Heart right ventricle (tissue), 16 donors: Measurements from ENCODE around the gene TPRKB. TPM values are rescaled to one million over a fixed set of nuclear protein-coding genes. Genes with fewer than 3 reads are reported as not detected.
"Not testable (repeated sequence)": the region's sequence is repeated elsewhere in the genome, so short reads cannot be mapped to it uniquely, and the experiment has no call there.

Experiments used
- ATAC-seq, 8 donors: fragments of 200-7000 bp; cut with Tn5 transposase; one replicate each; pipeline ENCODE4 v1.9.1; 2020; ENCODE audit warnings: mild to moderate bottlenecking in 8 of 8, moderate library complexity in 8 of 8, moderate number of reproducible peaks in 1 of 8
- DNase-seq, 2 donors: peaks; one replicate each; pipeline ENCODE4 v3.0.0-alpha.2; 2020
- H3K27ac ChIP-seq, 10 donors: fragments of 200-600 bp; sonication (generic) in 2 of 10; one replicate each; pipeline versions ENCODE4 v1.5.0 to v1.8.0; 2020 to 2022; ENCODE audit warnings: mild to moderate bottlenecking in 3 of 10
- H3K27me3 ChIP-seq, 7 donors: fragments of 200-600 bp; one replicate each; pipeline ENCODE4 v1.8.0; 2021 to 2022; ENCODE audit warnings: mild to moderate bottlenecking in 2 of 7
- H3K36me3 ChIP-seq, 9 donors: fragments of 200-600 bp; sonication (generic) in 1 of 9; one replicate each; pipeline versions ENCODE4 v1.5.0 to v1.8.0; 2020 to 2022; ENCODE audit warnings: mild to moderate bottlenecking in 2 of 9
- H3K4me1 ChIP-seq, 9 donors: fragments of 200-600 bp; sonication (generic) in 1 of 9; one replicate each; pipeline versions ENCODE4 v1.5.0 to v1.8.0; 2020 to 2022; ENCODE audit warnings: mild to moderate bottlenecking in 4 of 9
- H3K4me3 ChIP-seq, 10 donors: fragments of 200-600 bp; sonication (generic) in 2 of 10; one replicate each; pipeline versions ENCODE4 v1.5.0 to v1.8.0; 2020 to 2022; ENCODE audit warnings: mild to moderate bottlenecking in 7 of 10, moderate library complexity in 2 of 10
- H3K9me3 ChIP-seq, 11 donors: fragments of 200-600 bp in 10 of 11; sonication (generic) in 2 of 11; one replicate each; pipeline versions ENCODE4 v1.5.0 to v1.8.0; 2013 to 2022; ENCODE audit warnings: mild to moderate bottlenecking in 2 of 11, control low read depth in 1 of 11, moderate library complexity in 1 of 11
- WGBS, 2 donors: extraction: QIAGEN DNeasy Blood & Tissue Kit; methylation state at CpG; one replicate each; pipeline ENCODE4 v1.1.7; 2013; ENCODE audit warnings: inconsistent platforms in 1 of 2; 5-methylcytosine and 5-hydroxymethylcytosine counted together
- intact Hi-C, 10 donors: fragments of 100-400 bp; cut with DNase I; formaldehyde crosslinking; loops; one replicate each; pipeline versions ENCODE4 v1.11.1 to v1.14.2; 2022
- polyA plus RNA-seq, 2 donors: library from polyadenylated mRNA; stranded (reverse); fragments of 200-250 nt; gene quantifications; one replicate each; pipeline ENCODE4 v1.2.3, GENCODE V29; 2013
- total RNA-seq, 10 donors: library from RNA; stranded (reverse); fragmentation: NEBNext Ultra II Directional in 3 of 10; extraction: Animal tissue kit (Norgen Biotek cat#: 25700) in 3 of 10; gene quantifications; one replicate each; pipeline versions ENCODE4 v1.2.1 to v1.2.4, GENCODE V29; 2021 to 2023
- TF ChIP-seq, protein P1 (sequence below), 9 donors: fragments of 200-600 bp; sonication (generic) in 2 of 9; IDR thresholded peaks; one replicate each; pipeline versions ENCODE4 v1.5.0 to v1.8.0; 2021 to 2022; ENCODE audit warnings: antibody characterized with exemption in 9 of 9, mild to moderate bottlenecking in 5 of 9, moderate library complexity in 1 of 9
- donor health status: Arrhythmogenic right ventricular cardiomyopathy.
- donor health status: ischemic (EF 13 %, LVEDD 7.1; RV severe dilation, severe dysfunction).
- donor health status: healthy with polysubstance abuse.
- donor health status: DM: no; HTN: yes; CAD: no.
- donor health status: DM: no; HTN: no; CAD: no.
- donor health status: ischemic (EF 25% LVEDD 6.9; RV normal size, moderate dysfunction).
- donor health status: ischemic (EF 25% LVEDD 5.7; RV mildly dilated, moderate dysfunction).
- donor health status: healthy.
- donor health status: DM: yes; HTN: yes; CAD: no.
- donor health status: Ischemic cardiomyopathy.
- donor health status: ischemic (EF 35%, LVEDD 5.7; RV mildly dilated, moderate dysfunction).
- donor health status: nonischemic (EF 11% LVEDD 7.7; RV severe dilation, severe dysfunction).
- donor health status: DM: yes; HTN: yes; CAD: no.
- donor health status: PGD.
- donor health status: ischemic (EF 29% LVEDD 5.4; RV normal size, mild dysfunction).
- donor health status: nonischemic (EF 23%, LVEDD 6.1; RV moderate dilation, normal function).

TPRKB gene
- total and polyA plus RNA-seq, 12 donors = 17.1 to 83.2 (median 20.8) TPM

- TF ChIP-seq, protein P1, sequence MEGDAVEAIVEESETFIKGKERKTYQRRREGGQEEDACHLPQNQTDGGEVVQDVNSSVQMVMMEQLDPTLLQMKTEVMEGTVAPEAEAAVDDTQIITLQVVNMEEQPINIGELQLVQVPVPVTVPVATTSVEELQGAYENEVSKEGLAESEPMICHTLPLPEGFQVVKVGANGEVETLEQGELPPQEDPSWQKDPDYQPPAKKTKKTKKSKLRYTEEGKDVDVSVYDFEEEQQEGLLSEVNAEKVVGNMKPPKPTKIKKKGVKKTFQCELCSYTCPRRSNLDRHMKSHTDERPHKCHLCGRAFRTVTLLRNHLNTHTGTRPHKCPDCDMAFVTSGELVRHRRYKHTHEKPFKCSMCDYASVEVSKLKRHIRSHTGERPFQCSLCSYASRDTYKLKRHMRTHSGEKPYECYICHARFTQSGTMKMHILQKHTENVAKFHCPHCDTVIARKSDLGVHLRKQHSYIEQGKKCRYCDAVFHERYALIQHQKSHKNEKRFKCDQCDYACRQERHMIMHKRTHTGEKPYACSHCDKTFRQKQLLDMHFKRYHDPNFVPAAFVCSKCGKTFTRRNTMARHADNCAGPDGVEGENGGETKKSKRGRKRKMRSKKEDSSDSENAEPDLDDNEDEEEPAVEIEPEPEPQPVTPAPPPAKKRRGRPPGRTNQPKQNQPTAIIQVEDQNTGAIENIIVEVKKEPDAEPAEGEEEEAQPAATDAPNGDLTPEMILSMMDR (IDR thresholded peaks at IDR 0.05) = peak; percentile 32 to 71 (median 53)
- H3K36me3 ChIP-seq, H3K9me3 ChIP-seq, H3K27me3 ChIP-seq, H3K4me3 ChIP-seq, H3K27ac ChIP-seq: not testable (repeated sequence)
- peaks cover 0 to 13% (median 0%) of the 10 kb centered on the region in 9 donors for H3K4me1 ChIP-seq
- DNase-seq = peak in 1 of 2 donors; percentile 41
- peak in 7 of 8 donors; percentile 38 to 61 (median 46) for ATAC-seq
- WGBS, 2 donors = 23 to 25% methylated on average over 5 of the region's 5 CpGs
- intact Hi-C loops = loop anchor here in 1 of 10 donors (5.0 kb wide), 1 partner anchor 53 kb away; no protein-coding TSS in a partner anchor
These were observed 57.1 kb downstream of the TPRKB start for GRCh38 chr2:73679951-73680571.

Other genes starting within 250 kb of the TPRKB start
- gene NAT8, start 94.9 kb downstream of the TPRKB start, total RNA-seq = not detected
- not detected for gene NAT8, start 94.9 kb downstream of the TPRKB start, polyA plus RNA-seq
- gene DUSP11, start 42.8 kb upstream of the TPRKB start, total RNA-seq = 10 to 100 TPM in 7 of 10 donors, 1 to 10 TPM in 3; 9.2 to 11.6 (median 10.8) TPM
- 10 to 100 TPM in 1 of 2 donors, 1 to 10 TPM in 1; 7.9 to 12.9 TPM for gene DUSP11, start 42.8 kb upstream of the TPRKB start, polyA plus RNA-seq
- not detected for gene C2orf78, start 46.8 kb upstream of the TPRKB start, total RNA-seq
- gene C2orf78, start 46.8 kb upstream of the TPRKB start, polyA plus RNA-seq = not detected
- gene STAMBP, start 91.6 kb upstream of the TPRKB start, total RNA-seq = 10 to 100 TPM; 24.6 to 37.5 (median 33.0) TPM
- 10 to 100 TPM; 12.1 to 24.4 TPM for gene STAMBP, start 91.6 kb upstream of the TPRKB start, polyA plus RNA-seq
- 1 to 10 TPM in 6 of 10 donors, under 1 TPM in 4; 0.52 to 3.7 (median 1.4) TPM for gene ACTG2, start 155.7 kb upstream of the TPRKB start, total RNA-seq
- gene ACTG2, start 155.7 kb upstream of the TPRKB start, polyA plus RNA-seq = 10 to 100 TPM in 1 of 2 donors, 1 to 10 TPM in 1; 5.6 to 44.1 TPM
- 10 to 100 TPM; 18.7 to 29.4 (median 22.6) TPM for gene DGUOK, start 189.5 kb upstream of the TPRKB start, total RNA-seq
- gene DGUOK, start 189.5 kb upstream of the TPRKB start, polyA plus RNA-seq = 10 to 100 TPM; 38.7 to 56.2 TPM
- gene TET3, start 247.6 kb upstream of the TPRKB start, total RNA-seq = 1 to 10 TPM; 2.1 to 8.0 (median 2.9) TPM
- gene TET3, start 247.6 kb upstream of the TPRKB start, polyA plus RNA-seq = 1 to 10 TPM; 1.1 to 1.3 TPM